Activated T-helper 1 cell treated with Interleukin-2 at 50 U/mL for 16 hours (primary cell): ENCODE data around the gene CENPP.
"Not testable (repeated sequence)": the region's sequence is repeated elsewhere in the genome, so short reads cannot be mapped to it uniquely, and the experiment has no call there.

Experiments
- DNase-seq: peaks from one replicate; pipeline ENCODE4 v3.0.0-alpha.2; 2020; ENCODE audit warnings: low read depth

Gene CENPP

GRCh38 chr9:92538541-92538940 lies 212.8 kb downstream of the CENPP start:
- no peak for DNase-seq

- DNase-seq, result no peak
These were observed 218.2 kb downstream of the CENPP start for GRCh38 chr9:92543972-92544371.

- no peak for DNase-seq
These were observed 219.3 kb downstream of the CENPP start for GRCh38 chr9:92545002-92545510.

GRCh38 chr9:92547356-92547755 lies 221.6 kb downstream of the CENPP start:
- DNase-seq, result no peak

GRCh38 chr9:92550765-92551164 lies 225.0 kb downstream of the CENPP start:
- DNase-seq, result no peak

- DNase-seq, result no peak
These were observed 233.0 kb downstream of the CENPP start for GRCh38 chr9:92558612-92559374.

GRCh38 chr9:92561374-92562330 lies 235.9 kb downstream of the CENPP start:
- no peak for DNase-seq

GRCh38 chr9:92562461-92562967 lies 236.8 kb downstream of the CENPP start:
- no peak for DNase-seq

GRCh38 chr9:92563116-92564100 lies 237.7 kb downstream of the CENPP start:
- DNase-seq, result no peak

GRCh38 chr9:92564504-92564903 lies 238.8 kb downstream of the CENPP start:
- DNase-seq, result no peak

- no peak for DNase-seq
These were observed 239.2 kb downstream of the CENPP start for GRCh38 chr9:92564982-92565381.

- DNase-seq, result not testable (repeated sequence)
These were observed 246.1 kb downstream of the CENPP start for GRCh38 chr9:92571871-92572270.

- DNase-seq, result not testable (repeated sequence)
These were observed 247.9 kb downstream of the CENPP start for GRCh38 chr9:92573612-92574011.

GRCh38 chr9:92576175-92576574 lies 250.4 kb downstream of the CENPP start:
- DNase-seq, result no peak

- DNase-seq, result no peak
These were observed 264.2 kb downstream of the CENPP start for GRCh38 chr9:92589923-92590322.

- DNase-seq, result no peak
These were observed 264.6 kb downstream of the CENPP start for GRCh38 chr9:92590377-92590776.

GRCh38 chr9:92592537-92592936 lies 266.8 kb downstream of the CENPP start:
- no peak for DNase-seq

- no peak for DNase-seq
These were observed 267.5 kb downstream of the CENPP start for GRCh38 chr9:92592946-92593861.

- DNase-seq, result not testable (repeated sequence)
These were observed 269.3 kb downstream of the CENPP start for GRCh38 chr9:92595075-92595474.

- no peak for DNase-seq
These were observed 270.2 kb downstream of the CENPP start for GRCh38 chr9:92595930-92596329.
